CD4-positive, alpha-beta T cell treated with Interleukin-6 at 100 ng/mL for 8 hours (primary cell): ENCODE data around the gene SCRN1.
A peak's percentile ranks its signal among the peaks of the same experiment; 100 is the strongest.

ENCODE experiments used
- DNase-seq: peaks from one replicate; pipeline ENCODE4 v3.0.0-alpha.2; 2020; ENCODE audit warnings: mixed read lengths, low spot score

The SCRN1 gene

DNA sequence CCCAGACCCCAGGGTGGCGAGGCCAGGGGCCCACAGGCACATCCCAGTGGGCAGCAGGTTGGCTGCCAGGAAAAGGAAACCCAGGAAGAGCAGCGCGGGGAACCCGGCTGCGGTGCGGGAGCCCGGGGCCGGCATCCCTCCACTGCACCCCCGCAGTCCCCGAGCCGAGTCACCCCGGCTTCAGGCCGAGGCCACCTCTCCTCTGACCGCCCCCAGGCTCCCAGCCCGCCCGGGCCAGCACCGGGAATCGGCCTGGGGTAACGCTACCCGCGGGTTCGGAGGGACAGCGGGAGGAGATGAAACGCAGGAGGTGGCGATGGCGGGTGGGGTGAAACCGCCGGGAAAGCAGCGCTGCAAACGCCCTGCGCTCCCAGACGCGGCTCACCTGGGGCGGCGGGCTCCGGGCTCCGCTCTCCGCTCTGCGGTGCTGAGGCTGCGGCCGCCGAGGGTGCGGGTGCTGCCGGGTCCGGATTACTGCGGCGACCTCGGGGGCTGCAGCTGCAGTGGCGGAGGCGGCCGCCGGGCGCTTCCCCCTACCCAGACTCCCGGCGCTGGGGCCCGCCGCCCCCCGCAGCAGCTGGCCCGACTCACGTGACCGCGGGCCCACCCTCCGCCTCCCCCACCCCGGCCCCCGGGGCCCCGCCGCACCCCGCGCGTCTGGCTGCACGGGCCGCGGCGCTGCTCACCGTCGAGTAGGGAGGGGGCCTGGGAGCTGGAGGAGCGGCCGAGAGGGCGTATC lies at the start of gene SCRN1:
SCRN1 (minus strand) TSS at position 545 of the 739 bp plus-strand sequence. CDS start 20,734 bp downstream, outside the sequence.
- no peak for DNase-seq

DNA sequence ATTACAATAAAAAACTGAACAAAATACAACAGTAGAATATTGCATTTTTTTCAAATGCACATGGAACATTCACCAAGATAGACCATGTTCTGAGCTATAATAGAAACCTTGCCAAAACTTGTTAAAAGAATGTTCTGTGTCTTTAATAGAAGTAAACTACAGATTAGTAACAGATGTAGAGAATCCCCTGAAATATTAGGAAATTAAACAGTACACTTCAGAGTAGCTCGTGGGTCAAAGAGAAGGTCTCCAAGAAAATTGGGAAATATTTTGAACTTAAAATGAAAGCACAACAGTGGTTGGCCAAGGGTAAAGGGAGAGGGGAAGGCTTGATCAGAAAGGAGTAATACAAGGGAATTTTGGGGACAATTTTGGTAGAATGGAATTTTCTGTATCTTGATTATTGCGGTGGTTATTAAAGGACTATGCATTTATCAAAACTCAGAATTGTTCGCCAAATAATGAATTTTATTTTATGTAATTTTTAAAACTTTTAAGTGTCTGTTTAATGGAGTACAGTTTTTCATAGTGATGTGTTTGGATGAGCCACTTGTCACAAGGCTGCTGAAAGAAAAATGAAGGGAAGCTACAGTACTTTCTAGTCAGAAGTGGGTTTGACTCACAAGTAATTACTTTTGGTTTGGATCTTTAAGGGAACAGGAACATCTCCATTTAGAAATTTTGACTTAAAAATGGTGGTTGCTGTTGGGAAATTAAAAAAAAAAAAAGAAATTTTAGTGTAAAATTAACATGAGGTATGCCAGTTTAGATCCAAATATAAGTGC lies 48.8 kb upstream of the SCRN1 start:
- DNase-seq, result no peak

DNA sequence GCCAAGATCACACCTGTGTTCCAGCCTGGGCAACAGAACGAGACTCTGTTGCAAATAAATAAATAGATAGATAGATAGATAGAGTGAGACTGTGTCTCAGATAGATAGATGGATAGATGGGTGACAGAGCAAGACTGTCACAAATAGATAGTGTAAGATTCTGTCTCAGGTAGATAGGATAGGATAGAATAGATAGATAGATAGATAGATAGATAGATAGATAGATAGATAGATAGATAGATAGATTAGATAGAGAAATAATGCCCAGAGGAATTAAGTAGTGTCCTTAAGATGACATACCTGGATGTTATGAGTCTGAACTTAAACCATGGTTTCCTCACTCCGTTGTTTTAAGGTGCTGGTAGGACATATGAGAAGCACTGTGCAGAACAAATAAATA lies 46.6 kb upstream of the SCRN1 start:
- DNase-seq, result no peak

DNA sequence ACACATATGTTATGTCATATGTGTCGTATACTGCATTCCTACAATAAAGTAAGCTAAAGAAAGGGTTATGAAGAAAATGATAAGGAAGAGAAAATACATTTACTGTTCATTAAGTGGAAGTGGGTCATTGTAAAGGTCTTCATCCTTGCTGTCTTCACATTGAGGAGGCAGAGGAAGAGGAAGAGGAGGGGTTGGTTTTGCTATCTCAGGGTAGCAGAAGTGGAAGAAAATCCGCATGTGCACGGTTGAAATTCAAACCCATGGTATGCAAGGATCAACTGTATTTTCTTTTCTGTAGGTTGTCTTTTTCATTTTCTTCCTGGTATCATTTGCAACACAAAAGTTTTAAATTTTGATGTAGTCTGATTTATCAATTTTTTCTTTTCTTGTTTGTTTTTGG lies 44.9 kb upstream of the SCRN1 start:
- no peak for DNase-seq

- DNase-seq, result no peak
These were observed 42.9 kb upstream of the SCRN1 start for GRCh38 chr7:30032310-30033125.

DNA sequence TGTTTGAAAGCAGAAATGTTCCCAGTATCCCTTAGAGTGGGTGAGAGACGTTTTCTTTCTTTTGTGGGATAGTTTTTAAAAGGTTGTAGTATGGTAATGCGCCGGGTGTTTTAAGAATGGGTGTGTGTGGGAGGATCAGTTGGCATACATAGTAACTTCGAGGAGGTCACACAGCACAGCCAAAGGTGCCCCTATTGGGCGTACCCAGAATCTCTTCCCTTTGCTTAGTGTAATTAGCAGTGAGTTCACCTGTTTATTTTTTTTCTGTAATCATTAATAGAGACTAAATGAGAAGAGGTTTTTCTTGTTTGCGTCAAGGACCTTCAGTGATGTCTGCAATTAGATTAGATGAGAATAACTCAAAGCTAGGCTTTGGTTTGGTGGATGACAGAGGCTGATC lies 40.1 kb upstream of the SCRN1 start:
- DNase-seq, result peak; percentile 4

DNA sequence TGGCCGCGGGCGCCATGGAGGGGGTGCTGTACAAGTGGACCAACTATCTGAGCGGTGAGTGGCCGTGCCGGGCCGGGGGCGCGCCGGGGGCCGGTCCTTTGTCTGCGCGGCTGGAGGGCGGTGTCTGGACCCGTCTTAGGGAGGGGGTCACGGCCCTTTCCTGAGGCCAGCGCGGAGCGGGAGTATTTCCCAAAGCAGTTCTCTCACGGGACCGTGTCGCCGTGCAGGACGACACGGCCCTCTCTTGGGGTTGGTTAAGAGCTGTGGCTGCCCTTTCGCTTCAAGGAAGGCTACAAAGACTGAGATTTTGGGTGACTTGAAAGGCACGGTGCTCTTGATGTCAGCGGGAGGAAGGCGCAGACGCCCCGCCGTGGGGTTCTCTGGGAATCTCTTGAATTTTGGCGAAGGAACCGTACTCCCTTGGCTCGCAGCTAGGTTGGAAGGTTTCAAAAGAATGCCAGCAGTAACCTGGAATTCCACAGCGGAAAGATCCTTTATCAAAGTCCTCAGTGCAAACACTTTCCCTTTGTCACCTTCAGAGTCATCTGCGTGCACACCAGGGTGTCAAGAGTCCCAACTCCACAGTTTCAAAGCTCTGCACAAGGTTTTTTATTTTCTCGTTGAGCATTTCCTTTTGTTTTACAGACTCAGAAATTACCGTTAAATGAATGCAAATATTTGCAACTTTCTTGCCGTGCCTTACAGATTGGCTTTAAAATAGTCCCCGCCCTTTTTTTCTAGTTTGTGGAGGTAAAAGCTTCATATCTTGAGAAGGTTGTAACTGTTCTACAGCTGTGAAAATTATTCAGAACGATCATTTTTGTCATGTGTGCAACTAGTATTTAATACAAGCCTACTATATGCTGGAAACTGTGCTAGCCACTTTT lies 39.4 kb upstream of the SCRN1 start:
- DNase-seq, result peak; percentile 18

DNA sequence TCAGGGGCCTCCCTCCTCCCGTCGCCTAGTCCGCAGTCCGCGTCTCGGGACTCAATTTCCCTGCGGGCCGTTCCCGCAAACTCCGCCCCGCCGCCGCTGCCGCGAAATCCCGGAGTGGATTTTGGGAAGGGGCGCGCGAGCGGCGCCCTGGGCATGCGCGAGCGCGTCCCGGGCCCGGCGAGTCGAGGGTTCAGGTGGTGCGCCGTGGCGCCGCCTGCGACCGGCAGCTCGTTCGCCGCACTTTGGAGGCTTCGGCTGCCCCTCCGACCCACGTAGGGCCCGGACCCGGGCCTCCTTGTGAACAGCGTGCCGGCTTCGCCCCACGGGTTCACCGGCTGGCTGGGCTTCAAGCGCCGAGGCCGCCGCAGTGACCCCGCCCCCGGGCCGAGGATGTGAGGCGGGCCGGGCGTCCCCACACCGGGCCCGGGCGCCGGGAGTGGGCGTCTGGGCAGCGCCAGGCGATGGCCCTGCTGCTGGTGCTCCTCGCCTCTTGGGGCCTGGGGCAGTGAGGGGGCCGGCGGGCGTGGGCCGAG lies 38.7 kb upstream of the SCRN1 start, which contains the start of gene PLEKHA8:
PLEKHA8 (plus strand) TSS at position 197 of the 533 bp plus-strand sequence. CDS start 351 bp downstream, outside the sequence.
- DNase-seq, result peak; percentile 82

DNA sequence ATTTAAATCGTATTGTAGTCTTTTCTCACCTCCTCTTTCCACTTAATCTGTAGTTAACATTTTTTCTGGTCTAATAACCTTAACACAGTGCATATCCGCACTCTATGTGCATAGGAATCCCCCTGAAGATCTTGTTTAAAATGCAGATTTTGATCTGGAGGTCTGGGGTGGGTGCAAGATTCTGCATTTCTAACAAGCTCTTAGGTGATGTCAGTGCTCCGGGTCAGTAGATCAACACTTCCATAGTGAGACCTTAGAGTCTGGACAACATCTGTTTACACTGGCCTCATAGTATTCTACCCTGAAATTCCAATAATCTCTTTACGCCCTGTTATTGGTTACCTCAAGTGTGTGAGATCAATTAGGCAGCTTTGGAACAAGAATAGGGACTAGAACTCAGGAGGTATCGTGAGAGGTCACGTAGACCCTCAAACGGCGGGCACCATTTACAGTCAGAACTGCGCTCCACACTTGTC lies 38.2 kb upstream of the SCRN1 start:
- DNase-seq, result no peak

DNA sequence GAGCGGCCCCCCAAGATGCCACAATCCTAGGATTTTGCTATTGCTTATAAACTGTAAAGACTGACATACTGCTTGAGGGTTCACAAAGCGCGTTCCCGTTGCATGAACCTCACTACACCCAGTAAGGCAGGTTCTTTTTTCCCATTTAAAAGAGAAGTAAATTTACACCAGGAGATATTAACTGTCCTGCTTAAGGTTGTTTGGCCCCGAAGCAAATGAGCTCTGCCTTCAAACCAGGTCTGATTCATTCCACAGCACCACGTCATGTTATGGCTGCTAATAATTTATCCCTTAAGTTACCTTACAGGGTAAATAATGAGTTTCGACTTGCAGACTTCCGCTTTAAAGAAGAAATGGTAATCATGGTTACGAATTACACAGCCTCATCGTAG lies 37.5 kb upstream of the SCRN1 start:
- peak; percentile 35 for DNase-seq

GRCh38 chr7:30026229-30027064 lies 36.8 kb upstream of the SCRN1 start, which contains the start of gene FKBP14:
TSS of gene FKBP14 (minus strand) at chr7:30026702. CDS start at chr7:30026508, 194 bp downstream.
- DNase-seq, result peak; percentile 95

- DNase-seq, result no peak
These were observed 33.9 kb upstream of the SCRN1 start for GRCh38 chr7:30023524-30023923.

DNA sequence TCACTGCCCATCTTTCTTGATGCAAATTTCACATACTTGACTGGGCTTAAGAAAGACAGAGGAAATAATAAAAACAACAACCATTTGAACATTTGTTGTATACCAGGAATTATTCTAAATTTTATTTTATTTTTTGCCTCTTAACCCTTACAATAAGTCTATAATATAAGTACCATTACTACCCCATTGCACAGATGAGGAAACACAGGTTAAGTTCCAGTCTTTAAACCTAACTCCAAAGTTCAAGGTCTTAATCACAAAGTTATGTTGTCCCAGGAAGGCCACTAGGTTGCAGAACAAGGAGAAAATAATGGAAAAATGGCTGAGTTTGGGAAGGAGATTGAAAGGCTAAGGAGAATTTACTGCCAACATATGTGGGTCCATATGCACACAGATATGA lies 33.4 kb upstream of the SCRN1 start:
- DNase-seq, result no peak

- DNase-seq, result no peak
These were observed 30.9 kb upstream of the SCRN1 start for GRCh38 chr7:30020535-30020934.

GRCh38 chr7:30019960-30020359 lies 30.4 kb upstream of the SCRN1 start:
- DNase-seq, result no peak

- DNase-seq, result no peak
These were observed 29.8 kb upstream of the SCRN1 start for GRCh38 chr7:30019387-30019786.

DNA sequence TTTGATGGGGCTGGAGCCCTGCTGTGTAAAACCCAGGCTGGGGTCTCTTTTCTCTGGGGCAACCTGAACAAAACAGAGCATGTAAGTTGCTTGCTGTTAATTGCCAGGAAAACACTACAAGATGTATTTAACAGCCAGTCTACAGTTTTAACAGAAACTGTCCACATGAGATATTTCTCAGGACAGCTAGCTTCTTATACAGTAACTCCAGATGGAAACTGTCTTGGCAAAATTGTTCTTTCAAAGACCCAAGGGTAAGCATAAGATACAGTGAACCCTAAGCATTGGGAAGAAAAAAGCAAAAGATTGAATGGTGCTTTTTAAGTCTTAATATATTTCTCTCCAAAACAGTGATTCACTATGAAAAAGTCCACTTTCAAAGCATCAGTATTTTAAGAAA lies 28.9 kb upstream of the SCRN1 start:
- DNase-seq, result no peak

GRCh38 chr7:30012757-30013156 lies 23.2 kb upstream of the SCRN1 start:
- no peak for DNase-seq

- DNase-seq, result no peak
These were observed 20.4 kb upstream of the SCRN1 start for GRCh38 chr7:30010021-30010420.

GRCh38 chr7:30005464-30005863 lies 15.9 kb upstream of the SCRN1 start:
- no peak for DNase-seq
